NT2/D1 (cell line): ENCODE results near the gene HRK.
"Not testable (repeated sequence)": the region's sequence is repeated elsewhere in the genome, so short reads cannot be mapped to it uniquely, and the experiment has no call there.

Experiments used
- SUZ12 ChIP-seq: IDR thresholded peaks from 2 replicates; pipeline ENCODE4 v1.6.1; 2011; ENCODE audit not compliant: insufficient read length, insufficient read depth; ENCODE audit errors: extremely low read depth
- YY1 ChIP-seq: IDR thresholded peaks from 2 replicates; pipeline ENCODE4 v1.6.1; 2011; ENCODE audit not compliant: insufficient read length, insufficient read depth
- ZNF274 ChIP-seq: IDR thresholded peaks from 2 replicates; pipeline ENCODE4 v1.6.1; 2011; ENCODE audit warnings: mild to moderate bottlenecking, low read depth, low read length

DNA sequence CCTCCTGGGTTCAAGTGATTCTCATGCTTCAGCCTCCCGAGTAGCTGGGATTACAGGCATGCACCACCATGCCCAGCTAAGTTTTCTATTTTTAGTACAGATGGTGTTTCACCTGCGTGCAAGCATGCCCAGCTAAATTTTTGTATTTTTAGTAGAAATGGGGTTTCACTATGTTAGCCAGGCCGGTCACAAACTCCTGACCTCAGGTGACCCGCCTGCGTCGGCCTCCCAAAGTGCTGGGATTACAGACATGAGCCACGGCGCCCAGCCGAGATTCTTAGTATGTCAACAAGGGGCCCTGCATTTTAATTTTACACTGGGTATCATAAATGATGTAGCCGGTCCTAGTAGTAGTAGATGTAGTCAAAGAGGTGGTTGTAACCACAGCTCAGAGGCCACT is 66.5 kb downstream of the HRK start:
- TF ChIP-seq ZNF274, YY1, SUZ12: not testable (repeated sequence)
